CD4-positive, alpha-beta T cell treated with Interleukin-4 for 1 hour (primary cell): ENCODE data around the gene PRAMEF20.
"Not testable (repeated sequence)": the region's sequence is repeated elsewhere in the genome, so short reads cannot be mapped to it uniquely, and the experiment has no call there.

Source experiments
- DNase-seq, 2 donors: peaks; one replicate each; pipeline ENCODE4 v3.0.0-alpha.2; 2020 to 2022

The PRAMEF20 gene

DNA sequence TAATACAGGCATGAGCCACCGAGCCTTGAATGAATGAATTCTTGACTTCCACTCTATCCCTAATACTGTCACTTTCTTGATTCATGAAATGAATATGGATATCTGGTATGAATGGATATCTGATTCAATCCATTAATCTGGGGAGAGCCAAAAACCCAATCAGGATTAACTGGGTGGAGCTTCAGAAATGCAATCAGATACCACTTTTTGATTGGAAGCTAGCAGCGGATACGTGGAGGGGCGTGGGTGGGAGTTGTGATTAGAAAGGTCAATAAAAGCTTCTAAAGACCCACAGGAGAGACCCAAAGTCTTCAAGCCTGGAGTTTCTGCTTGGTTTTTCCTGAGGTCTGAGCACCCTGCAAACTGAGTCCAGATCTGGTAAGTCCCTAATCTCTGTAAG, at the start of gene PRAMEF20:
TSS of gene PRAMEF20 (plus strand) at position 301 of the 400 bp plus-strand sequence. CDS start 5,905 bp downstream, outside the sequence.
- DNase-seq, result not testable (repeated sequence)

DNA sequence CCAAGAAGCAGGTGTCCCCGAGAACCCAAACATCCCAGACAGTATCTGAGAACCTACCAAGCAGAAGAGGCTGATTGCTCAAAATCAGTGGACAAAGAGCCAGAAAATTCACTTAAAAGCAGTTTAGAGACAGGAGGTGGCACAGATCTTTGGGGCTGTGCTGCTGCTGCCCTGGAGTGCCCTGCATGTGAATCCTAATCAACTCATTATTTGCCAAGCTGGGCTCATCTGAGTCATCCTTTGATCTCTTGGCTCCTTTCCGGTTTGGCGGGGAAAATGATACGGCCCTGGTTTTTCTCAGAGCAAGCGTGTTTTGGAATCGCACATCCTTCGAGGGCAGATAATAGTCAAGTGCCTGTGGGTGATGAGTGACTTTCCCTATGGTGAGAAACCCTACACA, 47.9 kb upstream of the PRAMEF20 start:
- not testable (repeated sequence) for DNase-seq

- DNase-seq, result not testable (repeated sequence)
Observed at GRCh38 chr1:13364928-13365327, 45.3 kb upstream of the PRAMEF20 start.

DNA sequence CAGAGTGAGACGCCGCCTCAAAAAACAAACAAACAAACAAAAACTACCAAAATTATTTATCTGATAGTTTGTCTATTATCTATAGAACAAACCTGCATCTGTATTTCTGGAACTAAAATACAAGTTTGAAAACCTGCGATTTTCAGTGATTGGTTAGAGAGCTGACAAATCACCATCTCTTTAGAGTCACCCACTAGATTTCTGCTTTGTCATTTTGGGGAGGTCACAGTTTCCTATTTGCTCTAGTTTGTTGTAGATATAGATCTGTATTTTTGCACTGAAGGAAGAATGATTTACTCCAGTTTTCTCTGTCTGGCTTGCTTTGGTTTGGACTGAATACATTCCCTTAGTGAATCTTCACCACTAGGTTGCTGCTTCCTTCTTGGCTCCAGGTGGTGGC, 43.7 kb upstream of the PRAMEF20 start:
- DNase-seq, result not testable (repeated sequence)

- not testable (repeated sequence) for DNase-seq
Observed at GRCh38 chr1:13368544-13368943, 41.7 kb upstream of the PRAMEF20 start.

DNA sequence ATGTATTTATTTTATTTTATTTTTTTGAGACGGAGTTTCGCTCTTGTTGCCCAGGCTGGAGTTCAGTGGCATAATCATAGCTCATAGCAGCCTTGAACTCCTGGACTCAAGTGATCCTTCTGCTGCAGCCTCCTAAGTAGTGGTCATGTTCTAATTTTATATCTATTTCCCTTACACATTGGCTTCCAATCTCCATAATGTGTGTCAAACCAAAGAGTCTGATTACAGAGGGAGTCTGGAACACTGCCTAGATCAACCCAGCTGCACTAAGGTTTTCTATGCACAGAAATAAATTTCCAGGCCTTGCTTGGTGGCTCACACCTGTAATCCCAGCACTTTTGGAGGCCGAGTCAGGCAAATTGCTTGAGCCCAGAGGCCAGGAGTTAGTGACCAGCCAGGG, 31.3 kb upstream of the PRAMEF20 start:
- DNase-seq, result not testable (repeated sequence)

DNA sequence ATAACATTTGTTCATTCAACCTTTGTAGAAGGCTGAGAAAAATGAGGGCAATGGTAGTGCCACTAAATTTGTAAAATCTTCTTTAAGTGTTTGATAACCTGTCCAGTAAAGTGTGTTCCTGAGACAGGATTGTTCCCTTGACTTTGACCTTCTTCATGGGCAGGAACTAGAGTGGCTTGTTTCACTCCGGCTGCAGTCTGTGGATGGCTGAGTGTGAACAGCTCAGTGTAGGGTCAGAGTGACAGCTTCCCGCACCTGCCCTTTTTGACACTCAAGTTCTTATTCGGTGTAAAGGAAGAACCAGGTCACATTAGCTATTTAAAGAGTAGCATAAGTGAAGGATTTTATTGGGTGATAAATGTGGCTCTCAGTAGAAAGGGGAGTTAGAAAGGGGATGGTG, 29.9 kb upstream of the PRAMEF20 start:
- not testable (repeated sequence) for DNase-seq

- not testable (repeated sequence) for DNase-seq
Observed at GRCh38 chr1:13389332-13389731, 20.9 kb upstream of the PRAMEF20 start, which contains the start of gene PRAMEF17. PRAMEF17 (plus strand) TSS chr1:13389632; CDS start chr1:13389658, 26 bp downstream.

GRCh38 chr1:13393004-13393403, 17.2 kb upstream of the PRAMEF20 start:
- DNase-seq, result not testable (repeated sequence)

DNA sequence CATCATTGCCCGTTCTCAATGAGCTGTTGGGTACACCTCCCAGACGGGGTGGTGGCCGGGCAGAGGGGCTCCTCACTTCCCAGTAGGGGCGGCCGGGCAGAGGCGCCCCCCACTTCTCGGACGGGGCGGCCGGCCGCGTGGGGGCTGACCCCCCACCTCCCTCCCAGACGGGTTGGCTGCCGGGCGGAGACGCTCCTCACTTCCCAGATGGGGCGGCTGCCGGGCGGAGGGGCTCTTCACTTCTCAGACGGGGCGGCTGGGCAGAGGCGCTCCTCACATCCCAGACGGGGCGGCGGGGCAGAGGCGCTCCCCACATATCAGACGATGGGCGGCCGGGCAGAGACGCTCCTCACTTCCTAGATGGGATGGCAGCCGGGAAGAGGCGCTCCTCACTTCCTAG, 15.5 kb upstream of the PRAMEF20 start:
- not testable (repeated sequence) for DNase-seq

GRCh38 chr1:13395311-13395710, 14.9 kb upstream of the PRAMEF20 start:
- DNase-seq, result not testable (repeated sequence)

- DNase-seq, result no peak
Observed at GRCh38 chr1:13407811-13408210, 2.4 kb upstream of the PRAMEF20 start.

GRCh38 chr1:13430495-13430894, 20.2 kb downstream of the PRAMEF20 start:
- no peak for DNase-seq

GRCh38 chr1:13432251-13432650, 22.0 kb downstream of the PRAMEF20 start:
- no peak for DNase-seq

GRCh38 chr1:13433694-13434358, 23.6 kb downstream of the PRAMEF20 start:
- not testable (repeated sequence) for DNase-seq

DNA sequence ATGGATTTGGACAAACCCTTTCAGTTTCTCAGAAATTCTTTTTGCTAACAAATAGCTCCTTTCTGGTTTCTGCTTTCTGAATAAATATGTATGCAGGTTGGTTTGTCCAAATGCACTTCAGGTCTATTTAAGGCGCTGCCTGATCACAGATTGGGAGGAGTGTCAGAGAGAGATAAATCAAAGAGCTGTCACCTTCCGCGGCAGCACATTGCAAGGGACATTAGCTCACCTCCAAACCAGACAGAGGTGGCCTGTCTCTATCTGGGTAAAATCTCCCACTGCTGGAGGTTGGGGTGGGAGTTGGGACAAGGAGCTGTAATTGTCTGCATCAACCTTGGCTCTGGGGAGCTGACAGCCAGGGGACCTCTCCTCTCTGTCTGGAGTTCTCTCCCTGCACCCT, 25.2 kb downstream of the PRAMEF20 start:
- no peak for DNase-seq

DNA sequence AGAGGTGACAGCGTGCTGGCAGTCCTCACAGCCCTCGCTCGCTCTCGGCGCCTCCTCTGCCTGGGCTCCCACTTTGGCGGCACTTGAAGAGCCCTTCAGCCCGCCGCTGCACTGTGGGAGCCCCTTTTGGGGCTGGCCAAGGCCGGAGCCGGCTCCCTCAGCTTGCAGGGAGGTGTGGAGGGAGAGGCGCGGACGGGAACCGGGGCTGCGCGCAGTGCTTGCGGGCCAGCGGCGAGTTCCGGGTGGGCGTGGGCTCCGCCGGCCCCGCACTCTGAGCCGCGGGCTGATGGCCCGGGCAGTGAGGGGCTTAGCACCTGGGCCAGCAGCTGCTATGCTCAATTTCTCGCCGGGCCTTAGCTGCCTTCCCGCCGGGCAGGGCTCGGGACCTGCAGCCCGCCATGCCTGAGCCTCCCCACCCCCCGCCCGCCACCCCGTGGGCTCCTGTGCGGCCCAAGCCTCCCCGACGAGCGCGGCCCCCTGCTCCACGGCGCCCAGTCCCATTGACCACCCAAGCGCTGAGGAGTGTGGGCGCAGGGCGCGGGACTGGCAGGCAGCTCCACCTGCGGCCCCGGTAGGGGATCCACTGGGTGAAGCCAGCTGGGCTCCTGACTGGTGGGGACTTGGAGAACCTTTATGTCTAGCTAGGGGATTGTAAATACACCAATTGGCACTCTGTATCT, 29.0 kb downstream of the PRAMEF20 start:
- not testable (repeated sequence) for DNase-seq

DNA sequence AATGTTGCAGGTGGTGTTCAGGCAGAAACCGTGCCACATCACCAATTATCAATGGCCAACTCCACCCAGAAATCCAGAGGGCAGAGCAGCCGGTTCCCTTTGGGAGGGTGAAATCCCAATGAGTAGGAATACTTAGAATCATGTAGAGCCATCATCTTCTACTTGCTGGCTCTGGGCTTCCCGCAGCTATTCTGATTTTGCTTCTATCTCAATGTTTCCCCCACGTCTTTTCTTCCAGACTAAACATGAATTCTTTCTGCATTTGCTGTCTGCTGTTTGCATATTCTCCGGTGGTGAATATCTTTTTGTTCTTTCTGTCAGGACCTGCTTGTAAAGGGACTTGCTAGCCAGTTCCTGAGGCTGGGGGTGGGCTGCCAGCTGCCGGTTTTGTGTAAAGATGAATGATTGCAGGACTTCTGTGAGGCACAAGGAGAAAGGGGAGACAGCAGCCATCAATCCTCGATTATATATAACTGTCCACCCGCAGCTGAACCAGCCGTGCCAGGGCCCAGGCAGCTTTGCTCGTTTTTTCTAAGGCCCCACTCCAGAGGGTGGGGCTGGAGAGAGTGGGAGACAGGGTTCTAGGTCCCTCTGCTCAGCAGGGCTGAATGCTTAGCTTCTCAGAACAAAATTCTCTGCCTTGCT, 33.2 kb downstream of the PRAMEF20 start:
- DNase-seq, result no peak

- DNase-seq, result no peak
Observed at GRCh38 chr1:13450204-13450603, 40.0 kb downstream of the PRAMEF20 start.

DNA sequence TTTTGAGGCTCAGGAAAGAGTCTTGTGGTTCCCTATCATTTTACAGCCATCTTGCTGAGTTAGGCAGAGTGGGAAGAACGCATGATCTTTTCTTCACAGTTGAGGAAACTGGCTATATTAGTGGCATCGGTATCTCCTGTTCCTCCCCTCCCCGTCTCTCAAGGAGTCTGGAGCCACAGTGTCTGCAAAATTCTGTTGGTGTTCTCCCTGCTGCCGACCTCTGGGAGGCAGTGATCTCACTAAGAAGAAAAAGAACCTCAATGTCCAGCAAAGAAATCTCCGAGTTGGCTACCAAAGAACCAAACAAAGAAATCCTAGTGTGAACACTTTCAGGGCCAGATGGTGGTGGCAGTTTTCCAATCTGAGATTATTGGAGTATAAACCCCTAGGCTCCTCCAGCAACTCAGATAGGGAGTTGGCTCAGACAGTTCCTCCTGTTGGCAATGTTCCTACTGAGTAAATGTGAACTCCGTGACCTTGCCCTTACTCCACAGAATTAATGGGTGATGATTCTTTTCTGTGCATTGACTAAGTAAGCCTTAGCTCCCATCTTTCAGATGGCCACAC, 41.2 kb downstream of the PRAMEF20 start:
- DNase-seq, result no peak

- DNase-seq, result no peak
Observed at GRCh38 chr1:13456904-13457532, 46.8 kb downstream of the PRAMEF20 start.

DNA sequence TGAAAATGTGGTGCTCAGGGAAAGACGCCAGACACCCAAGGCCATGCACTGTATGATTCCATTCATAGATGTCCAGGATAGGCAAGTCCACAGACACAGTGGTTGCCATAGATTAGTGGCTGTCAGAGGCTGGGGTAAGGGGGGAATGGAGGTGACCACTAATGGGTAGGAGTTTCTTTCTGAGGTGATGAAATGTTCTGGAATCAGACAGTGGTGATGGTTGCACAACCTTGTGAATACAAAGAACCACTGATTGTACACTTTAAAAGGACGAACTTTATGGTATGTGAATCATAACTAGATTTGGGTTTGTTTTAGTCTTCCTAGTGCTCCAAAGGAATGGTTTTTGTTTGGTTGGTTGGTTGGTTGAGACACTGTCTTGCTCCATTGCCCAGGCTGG, 51.7 kb downstream of the PRAMEF20 start:
- no peak for DNase-seq

DNA sequence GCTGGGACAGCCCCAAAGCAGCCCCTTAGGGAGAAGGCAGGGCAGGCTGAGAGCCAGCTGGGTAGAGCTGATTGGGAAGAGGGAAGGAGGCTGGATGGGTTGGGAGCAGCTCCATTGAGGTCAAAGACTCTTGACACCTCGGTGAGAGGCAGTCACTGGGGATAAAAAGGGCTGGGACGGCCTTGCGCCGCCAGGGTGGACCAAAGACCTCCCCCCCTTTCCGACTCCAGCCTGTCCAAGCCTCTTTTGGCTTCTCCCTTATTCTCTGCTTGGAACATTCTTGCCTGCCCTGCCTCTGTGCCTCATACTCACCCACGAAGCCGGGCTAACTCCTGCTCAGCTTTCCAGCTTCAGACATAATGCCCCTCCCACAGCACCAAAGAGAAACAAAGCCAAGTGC, 52.4 kb downstream of the PRAMEF20 start:
- DNase-seq, result no peak
